Measurements from ENCODE around the gene TEX13C.

TEX13C gene

GRCh38 chrX:125289920-125290319 lies 29.8 kb upstream of the TEX13C start:
- Histone ChIP-seq H2AFZ (ENCODE audit: low read depth, low read length) (no peak overlapping the region), H4K20me1 (ENCODE audit: insufficient read depth, low read length) (no peaks in the 10 kb centered on the region), H3K27me3 (ENCODE audit: low read depth, low read length) (no peaks in the 10 kb centered on the region), H3K9me3 (ENCODE audit: insufficient read depth, low read length) (no peaks in the 10 kb centered on the region), H3K9ac (ENCODE audit: low read length) (no peak overlapping the region), H3K36me3 (replicated peaks; ENCODE audit: low read depth, low read length) (no peaks in the 10 kb centered on the region), H3K79me2 (ENCODE audit: low read length) (no peaks in the 10 kb centered on the region), H3K4me2 (ENCODE audit: low read length) (no peak overlapping the region), H3K4me3 (ENCODE audit: low read length) (no peak overlapping the region), H3K4me1 (ENCODE audit: low read length) (peaks cover 18% of the 10 kb centered on the region), H3K27ac (ENCODE audit: low read length) (no peak overlapping the region)
- TF ChIP-seq EZH2phosphoT487 (IDR thresholded peaks at IDR 0.05; ENCODE audit: low read depth) (no peak), CTCF (IDR thresholded peaks at IDR 0.05; ENCODE audit: low read depth, low read length) (no peak)

- Histone ChIP-seq H4K20me1 (ENCODE audit: insufficient read depth, low read length) (no peaks in the 10 kb centered on the region), H3K36me3 (replicated peaks; ENCODE audit: low read depth, low read length) (no peaks in the 10 kb centered on the region), H3K27ac (ENCODE audit: low read length) (no peak overlapping the region), H3K9me3 (ENCODE audit: insufficient read depth, low read length) (no peaks in the 10 kb centered on the region), H3K27me3 (ENCODE audit: low read depth, low read length) (no peaks in the 10 kb centered on the region), H2AFZ (ENCODE audit: low read depth, low read length) (no peak overlapping the region), H3K4me1 (ENCODE audit: low read length) (peaks cover 29% of the 10 kb centered on the region), H3K4me3 (ENCODE audit: low read length) (no peak overlapping the region), H3K79me2 (ENCODE audit: low read length) (no peaks in the 10 kb centered on the region), H3K9ac (ENCODE audit: low read length) (no peak overlapping the region), H3K4me2 (ENCODE audit: low read length) (no peak overlapping the region)
- TF ChIP-seq CTCF (IDR thresholded peaks at IDR 0.05; ENCODE audit: low read depth, low read length), result no peak
- TF ChIP-seq EZH2phosphoT487 (IDR thresholded peaks at IDR 0.05; ENCODE audit: low read depth), result no peak
These were observed 28.5 kb upstream of the TEX13C start for GRCh38 chrX:125291124-125291523.

GRCh38 chrX:125293850-125294780 lies 25.6 kb upstream of the TEX13C start:
- no peaks in the 10 kb centered on the region for H3K79me2 ChIP-seq (ENCODE audit: low read length)
- no peaks in the 10 kb centered on the region for H3K36me3 ChIP-seq (replicated peaks; ENCODE audit: low read depth, low read length)
- no peaks in the 10 kb centered on the region for H3K9me3 ChIP-seq (ENCODE audit: insufficient read depth, low read length)
- H2AFZ ChIP-seq (ENCODE audit: low read depth, low read length), result no peak overlapping the region; the same call in 1 of the 2 replicates
- no peaks in the 10 kb centered on the region for H3K27me3 ChIP-seq (ENCODE audit: low read depth, low read length)
- peak overlapping the region; percentile 72 for H3K4me3 ChIP-seq (ENCODE audit: low read length)
- peak overlapping the region; percentile 89 for H3K27ac ChIP-seq (ENCODE audit: low read length)
- no peaks in the 10 kb centered on the region for H4K20me1 ChIP-seq (ENCODE audit: insufficient read depth, low read length)
- H3K4me1 ChIP-seq (ENCODE audit: low read length), result peaks cover 29% of the 10 kb centered on the region
- peak overlapping the region; percentile 96 for H3K4me2 ChIP-seq (ENCODE audit: low read length)
- H3K9ac ChIP-seq (ENCODE audit: low read length), result peak overlapping the region; percentile 57
- TF ChIP-seq CTCF (IDR thresholded peaks at IDR 0.05; ENCODE audit: low read depth, low read length) (no peak), EZH2phosphoT487 (IDR thresholded peaks at IDR 0.05; ENCODE audit: low read depth) (no peak)

GRCh38 chrX:125295337-125295736 lies 24.3 kb upstream of the TEX13C start:
- no peaks in the 10 kb centered on the region for H3K79me2 ChIP-seq (ENCODE audit: low read length)
- TF ChIP-seq CTCF (IDR thresholded peaks at IDR 0.05; ENCODE audit: low read depth, low read length) (no peak), EZH2phosphoT487 (IDR thresholded peaks at IDR 0.05; ENCODE audit: low read depth) (no peak)
- no peak overlapping the region for H3K9ac ChIP-seq (ENCODE audit: low read length)
- peak overlapping the region; percentile 96 for H3K4me2 ChIP-seq (ENCODE audit: low read length)
- H2AFZ ChIP-seq (ENCODE audit: low read depth, low read length), result no peak overlapping the region
- no peaks in the 10 kb centered on the region for H3K9me3 ChIP-seq (ENCODE audit: insufficient read depth, low read length)
- H3K4me3 ChIP-seq (ENCODE audit: low read length), result peak overlapping the region; percentile 72
- peaks cover 29% of the 10 kb centered on the region for H3K4me1 ChIP-seq (ENCODE audit: low read length)
- H3K36me3 ChIP-seq (replicated peaks; ENCODE audit: low read depth, low read length), result no peaks in the 10 kb centered on the region
- H3K27ac ChIP-seq (ENCODE audit: low read length), result peak overlapping the region; percentile 89
- no peaks in the 10 kb centered on the region for H4K20me1 ChIP-seq (ENCODE audit: insufficient read depth, low read length)
- no peaks in the 10 kb centered on the region for H3K27me3 ChIP-seq (ENCODE audit: low read depth, low read length)
